GM19099 (cell line): ENCODE measurements around the gene CHGA.

Source experiments
- POLR2A ChIP-seq: IDR thresholded peaks from 3 replicates; pipeline ENCODE4 v1.6.1; 2011; ENCODE audit warnings: low read depth; ENCODE audit not compliant: insufficient read length; ENCODE audit errors: extremely low read depth

CHGA gene

DNA sequence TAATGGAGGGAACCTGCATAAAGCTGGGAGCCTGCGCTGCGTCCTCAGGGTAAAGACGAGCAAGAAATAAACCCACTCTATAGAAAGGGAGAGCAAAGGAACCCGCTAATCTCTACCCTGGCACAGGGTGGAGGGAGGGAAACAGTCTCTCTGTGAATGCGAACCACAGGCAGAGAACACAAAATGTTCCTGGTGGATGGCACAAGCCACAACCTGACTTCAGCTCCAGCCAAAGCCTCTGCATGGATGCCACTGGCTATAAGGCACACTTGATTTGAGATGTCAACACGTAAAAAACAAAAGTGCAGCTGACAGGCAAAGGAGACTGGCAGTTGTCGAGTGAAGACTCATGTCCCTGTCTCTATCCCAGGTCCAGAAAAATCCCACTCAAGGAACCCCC is 32.4 kb downstream of the CHGA start:
- TF ChIP-seq POLR2A, result no peak

DNA sequence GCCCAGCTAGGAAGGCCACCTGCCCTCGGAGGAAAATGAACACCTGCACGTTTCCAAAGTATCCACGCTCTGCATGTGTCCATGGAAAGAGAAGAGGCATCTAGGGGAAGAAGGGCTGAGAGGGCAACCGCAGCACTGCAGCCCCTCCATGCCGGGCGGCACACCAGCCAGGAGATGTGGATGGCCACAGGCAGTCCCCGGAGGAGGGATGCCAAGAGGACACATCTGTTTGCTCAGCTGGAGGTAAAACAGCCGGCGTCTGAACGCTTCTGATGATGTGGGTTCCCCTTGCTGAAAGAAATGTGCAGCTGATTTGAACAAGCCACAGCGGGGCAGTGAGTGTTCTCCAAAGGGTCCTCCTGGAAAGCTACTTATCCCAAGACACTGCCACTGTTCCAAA is 34.0 kb downstream of the CHGA start:
- no peak for TF ChIP-seq POLR2A

DNA sequence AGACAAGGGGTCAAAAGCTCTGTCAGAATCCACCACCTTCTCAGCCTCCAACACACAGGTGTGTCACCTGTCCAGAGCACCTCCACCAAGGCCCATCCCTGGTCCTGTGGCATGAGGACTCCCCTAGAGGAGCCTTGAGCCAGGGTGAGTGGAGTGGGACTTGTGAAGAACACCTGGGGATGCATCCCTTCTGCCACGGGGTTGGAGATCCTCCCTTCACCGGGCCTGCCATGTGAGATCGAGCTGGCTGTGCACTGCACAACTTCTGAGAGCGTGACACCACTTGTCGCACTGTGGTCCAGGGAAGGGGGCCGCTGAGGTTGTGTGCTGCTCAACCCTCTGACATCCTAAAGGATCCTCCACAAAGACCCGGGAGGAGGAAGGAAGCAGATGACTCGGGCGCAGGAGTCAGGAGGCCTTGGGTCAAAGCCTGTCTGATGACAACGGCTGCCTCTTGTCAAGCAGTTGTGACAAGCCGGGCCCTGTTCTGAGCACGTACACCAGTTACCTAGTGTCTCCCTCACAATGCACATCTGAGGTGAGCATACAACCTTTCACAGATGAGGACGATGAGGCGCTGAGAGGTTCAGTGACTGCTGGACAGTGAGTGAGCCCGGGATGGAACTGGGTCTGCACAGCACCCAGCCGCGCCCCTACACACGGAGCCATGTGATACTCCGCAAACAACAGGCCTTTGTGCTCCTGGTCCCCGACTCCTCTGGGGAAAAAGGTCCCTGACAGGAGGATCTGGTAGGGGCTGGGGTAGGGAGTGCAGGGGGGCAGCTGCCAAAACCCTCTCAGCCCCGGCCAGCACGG is 35.6 kb downstream of the CHGA start:
- TF ChIP-seq POLR2A, result no peak

DNA sequence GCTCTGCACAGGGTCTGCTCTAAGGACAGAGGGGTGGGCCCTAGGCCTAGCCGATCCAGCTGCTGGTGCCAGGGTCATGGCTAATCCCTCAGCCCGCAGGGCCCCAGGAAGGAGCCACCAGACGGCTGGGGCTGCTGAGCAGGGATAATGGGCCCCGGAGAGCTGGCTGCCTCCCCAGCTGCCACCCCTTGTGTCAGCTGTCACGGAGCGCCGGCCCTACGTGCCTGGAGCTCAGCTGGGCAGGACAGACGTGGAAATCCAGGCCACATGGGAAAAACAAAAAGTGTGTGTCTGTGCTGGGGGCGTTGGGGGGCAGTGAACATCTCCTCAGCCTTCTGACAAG is 36.2 kb downstream of the CHGA start:
- TF ChIP-seq POLR2A, result no peak

DNA sequence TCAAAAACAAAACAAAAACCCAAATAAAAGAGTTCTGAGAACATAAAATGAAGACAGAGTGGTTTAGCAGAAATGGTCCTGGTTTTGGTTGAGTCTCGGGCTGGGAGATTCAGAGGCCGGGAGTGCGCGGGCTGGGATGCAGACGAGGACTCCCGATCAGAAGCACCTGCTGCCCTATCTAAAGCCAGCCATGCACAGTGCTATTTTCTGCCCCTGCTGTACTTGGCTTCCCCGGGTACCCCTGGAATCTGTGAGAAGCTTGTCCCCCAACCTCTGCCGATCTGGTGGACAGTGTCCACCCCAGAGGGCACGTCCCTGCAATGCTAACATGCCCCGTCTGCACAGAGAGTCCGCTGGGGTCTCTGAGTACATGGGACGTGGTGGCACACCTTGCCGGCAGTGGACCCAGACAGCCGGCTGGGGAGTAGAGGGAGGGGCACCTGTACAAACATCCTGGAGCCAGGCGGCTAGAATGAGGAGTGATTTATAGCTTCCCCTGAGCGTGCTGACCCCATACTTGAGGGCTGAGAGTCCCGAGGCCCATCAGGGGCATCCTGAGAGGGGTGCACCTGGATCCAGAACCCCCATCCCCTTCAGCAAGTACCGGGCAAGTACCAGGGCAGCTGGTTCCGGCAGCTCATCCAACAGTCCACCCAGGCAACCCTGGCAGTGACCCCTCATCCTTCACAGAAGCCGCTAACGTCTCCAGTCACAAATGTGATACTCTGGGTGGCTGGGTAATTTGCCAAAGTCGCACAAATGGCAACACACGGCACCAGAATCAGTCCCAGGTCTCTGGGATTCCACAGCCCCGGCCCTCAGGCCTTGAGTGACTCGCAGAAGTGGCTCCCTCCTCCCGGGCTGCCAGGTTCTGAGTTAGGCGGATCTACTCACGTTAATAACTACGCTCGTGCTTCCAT is 37.1 kb downstream of the CHGA start:
- no peak for TF ChIP-seq POLR2A

DNA sequence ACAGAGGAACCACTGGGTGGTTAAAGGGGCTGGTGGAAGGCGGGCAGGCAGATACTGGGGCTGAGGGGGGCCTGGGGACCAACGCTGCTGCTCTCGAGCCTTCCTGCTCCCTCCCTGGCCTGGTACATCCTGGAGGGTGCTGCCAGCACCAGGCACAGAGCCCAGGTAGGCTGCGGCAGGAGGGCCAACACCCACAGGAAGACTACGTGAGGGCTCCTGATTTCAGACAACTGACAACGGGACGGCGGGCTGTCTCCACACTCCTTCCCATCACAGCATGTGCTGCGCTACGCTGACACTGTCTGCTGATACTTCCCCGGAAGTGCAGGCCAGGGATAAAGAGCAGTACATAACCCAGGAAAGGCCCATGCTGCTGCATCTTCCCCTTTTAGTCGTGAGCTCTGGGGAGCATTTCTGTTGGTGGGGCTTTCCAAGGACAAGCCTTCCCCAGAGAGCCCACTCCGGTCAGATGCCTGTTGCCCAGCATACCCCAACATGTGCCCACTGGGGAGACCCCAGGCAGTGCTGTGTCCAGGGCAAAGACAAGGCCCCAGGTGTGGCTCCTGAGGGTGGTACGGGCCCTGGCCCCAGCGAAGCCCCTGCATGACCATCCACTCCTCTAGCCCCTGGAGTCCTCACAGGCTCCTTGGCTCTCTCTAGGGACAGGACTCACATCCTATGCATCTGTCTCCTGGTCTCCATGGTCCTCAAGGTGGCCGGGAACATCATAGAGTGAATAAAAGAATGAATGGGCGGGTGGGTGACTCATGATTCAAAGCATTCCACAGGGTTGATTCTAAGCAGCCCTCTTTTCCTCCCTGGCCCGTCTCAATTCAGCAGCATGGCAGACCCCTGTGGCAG is 38.0 kb downstream of the CHGA start:
- TF ChIP-seq POLR2A, result no peak

DNA sequence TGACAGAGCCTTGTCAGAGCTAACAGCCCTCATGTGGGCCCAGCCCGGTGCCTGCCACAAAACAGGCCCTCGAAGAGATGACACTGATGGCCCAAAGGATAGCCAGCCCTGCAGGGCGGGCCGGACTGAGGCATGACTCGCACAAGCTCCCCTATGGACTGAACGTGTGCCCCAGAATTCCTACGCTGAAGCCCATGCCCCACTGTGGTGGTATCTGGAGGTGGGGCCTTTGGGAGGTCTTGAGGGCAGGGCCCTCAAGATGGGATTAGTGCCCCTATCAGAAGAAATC is 38.6 kb downstream of the CHGA start:
- TF ChIP-seq POLR2A, result no peak

DNA sequence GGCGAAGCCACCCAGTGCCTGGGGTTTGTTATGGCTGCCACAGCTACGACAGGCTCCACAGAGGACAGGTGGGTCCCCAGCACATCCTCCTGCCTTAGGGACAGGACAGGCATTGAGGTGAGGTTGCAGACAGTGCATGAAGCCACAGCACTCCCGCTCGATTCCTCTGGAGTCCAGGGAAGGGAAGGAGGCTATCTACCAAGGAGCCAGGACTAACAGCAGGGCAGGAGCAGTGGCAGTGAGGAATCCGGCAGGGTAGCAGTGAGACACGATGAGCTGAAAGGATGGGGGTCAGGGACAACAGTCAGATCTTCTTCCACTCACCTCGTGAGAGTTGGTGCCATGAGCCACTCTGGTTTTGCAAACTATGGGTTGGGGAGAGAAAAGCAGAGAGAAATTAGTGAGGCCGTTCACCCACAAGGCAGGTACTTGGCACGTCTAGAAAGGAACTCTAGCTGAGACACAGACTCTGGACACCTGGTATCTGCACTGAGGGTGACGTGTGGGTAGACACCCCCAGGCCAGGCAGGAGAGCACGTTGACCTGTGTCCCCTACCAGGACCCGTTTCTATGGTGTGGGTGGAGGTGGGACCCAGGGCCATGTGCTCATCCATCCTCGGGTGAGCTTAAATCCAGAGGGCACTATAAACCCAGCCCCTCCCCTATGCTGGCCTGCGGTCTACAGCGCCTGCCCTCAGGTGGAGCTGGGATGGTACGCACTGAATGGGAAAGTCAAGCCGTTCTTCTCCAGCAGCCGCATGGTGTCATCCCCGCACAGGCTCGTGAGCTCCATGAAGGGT is 39.3 kb downstream of the CHGA start:
- no peak for TF ChIP-seq POLR2A

DNA sequence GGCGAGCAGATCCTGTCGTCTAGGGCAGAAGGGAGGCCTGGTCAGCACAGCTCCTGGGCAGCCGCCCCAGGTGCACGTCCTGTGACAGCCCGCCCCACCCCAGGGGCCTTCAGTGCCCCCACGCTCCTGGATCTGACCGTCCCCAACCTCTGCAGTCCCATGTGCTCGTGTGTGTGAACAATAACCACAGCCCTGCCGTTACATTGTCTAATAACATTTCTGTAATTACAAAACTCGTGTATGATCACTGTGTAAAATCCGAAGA is 39.8 kb downstream of the CHGA start:
- no peak for TF ChIP-seq POLR2A

DNA sequence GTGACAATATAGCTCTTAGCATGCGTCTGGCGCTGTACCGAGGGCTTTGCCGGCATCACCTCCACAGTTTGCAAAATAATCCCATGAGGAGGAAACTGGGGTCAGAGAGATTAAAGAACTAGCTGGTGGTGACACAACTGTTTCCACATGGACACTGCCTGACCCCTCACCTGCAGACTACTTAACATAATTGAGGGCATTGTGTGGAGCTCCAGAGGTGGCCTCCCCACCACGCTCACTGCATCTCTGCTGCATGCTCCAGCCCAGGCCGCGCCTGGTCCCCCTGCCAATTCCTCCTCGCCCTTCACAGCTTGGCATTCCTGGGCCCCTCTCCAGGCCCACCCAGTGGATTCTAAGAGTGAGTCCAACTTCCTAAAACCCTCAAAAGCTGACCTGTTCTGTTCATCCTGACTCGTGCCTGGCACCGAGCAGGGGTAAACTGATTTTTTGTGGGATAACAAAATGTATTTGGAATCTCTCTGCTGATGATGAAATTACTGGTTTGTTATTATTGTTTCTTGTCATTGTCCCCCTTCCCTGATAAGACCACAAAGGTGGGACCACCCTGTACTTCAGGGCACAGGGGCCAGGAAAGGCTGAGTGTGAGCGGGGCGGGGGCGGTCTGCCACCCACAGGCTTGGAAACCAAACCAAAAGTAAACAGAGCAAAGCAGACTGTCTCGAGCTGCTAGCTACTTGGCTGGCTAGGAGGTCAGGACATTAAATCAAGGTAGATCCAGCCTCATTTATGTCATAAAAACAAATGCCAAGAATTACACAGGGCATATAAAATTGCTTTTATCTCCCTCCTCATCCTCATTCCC is 40.6 kb downstream of the CHGA start:
- TF ChIP-seq POLR2A, result no peak

DNA sequence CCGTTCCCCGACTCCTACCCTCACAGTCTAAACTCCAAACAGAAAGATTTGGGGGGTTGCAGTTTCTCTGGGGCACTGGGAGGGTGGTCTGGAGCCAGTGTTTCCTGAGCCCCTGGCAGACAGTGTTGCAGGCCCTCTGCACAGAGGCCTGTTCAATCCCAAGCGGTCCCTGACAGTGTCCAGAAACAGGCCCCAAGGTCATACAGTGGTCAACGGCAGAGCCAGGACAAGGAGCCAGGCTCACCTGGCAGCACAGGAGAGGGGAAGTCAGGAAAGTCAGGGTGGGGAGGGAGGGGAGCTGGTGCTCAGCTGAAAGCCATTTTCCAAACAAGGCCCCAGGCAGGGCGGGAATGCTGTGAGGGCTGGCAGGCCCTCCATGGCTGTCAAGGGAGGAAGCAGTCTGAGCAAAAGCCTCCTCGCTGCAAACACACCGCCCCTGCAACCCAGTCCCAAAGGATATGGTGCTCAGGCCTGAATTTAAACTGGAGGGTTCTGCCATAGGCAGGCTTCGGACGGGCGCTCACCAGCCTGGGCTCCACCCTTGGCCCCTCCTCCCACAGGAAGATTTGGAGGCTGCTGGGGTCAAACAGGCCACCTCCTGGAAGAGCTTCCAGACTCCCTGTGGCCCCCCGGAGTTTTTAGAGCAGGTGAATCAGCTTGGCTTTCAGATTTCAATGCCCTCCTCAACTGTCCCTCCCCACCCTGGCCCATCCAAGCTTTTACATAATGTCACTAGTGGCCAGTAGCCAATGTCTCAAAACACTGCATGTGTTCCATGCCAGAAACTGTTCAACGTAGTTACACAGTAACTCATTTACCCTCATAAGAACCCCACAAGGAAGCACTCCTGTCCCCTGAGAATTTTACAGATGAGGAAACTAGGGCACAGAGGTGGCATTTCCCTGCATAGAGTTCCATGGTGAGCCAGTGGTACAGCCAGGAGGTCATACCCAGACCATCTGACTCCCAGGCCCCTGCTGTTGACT is 41.5 kb downstream of the CHGA start:
- TF ChIP-seq POLR2A, result no peak

DNA sequence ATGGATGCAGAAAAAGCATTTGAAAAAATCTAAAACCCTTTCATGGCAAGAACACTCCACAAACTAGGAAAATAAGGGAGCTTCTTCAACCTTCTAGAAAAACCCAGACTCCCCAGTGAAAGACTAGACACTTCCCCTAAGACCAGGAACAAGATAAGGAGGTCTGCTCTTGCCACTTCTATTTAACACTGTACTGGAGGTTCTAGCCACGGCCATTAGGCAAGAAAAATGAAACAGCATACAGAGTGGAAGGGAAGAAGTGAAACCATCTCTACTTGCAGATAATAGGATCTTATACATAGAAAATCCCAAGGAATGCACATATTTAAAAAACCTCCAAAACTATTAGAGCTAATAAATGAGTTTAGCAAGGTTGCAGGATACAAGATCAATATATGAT is 42.3 kb downstream of the CHGA start:
- TF ChIP-seq POLR2A, result no peak
